PC-9 (cell line): Measurements from ENCODE around the gene ATXN7. TPM values are rescaled to one million over a fixed set of nuclear protein-coding genes. Genes with fewer than 3 reads are reported as not detected.

ENCODE experiments used
- BruUV-seq: library from RNA; stranded (reverse); fragments of 400-500 nt; replicated peaks from 2 replicates; lab custom pipeline; 2021; lab: Mats Ljungman, UMichigan
- CTCF ChIA-PET: fragments of 300-600 bp; sonication (Branson Sonifier 250); formaldehyde crosslinking; loops from one replicate; lab custom pipeline; 2022; ENCODE audit warnings: antibody characterized with exemption; lab: Charles Lee
- POLR2A ChIA-PET: fragments of 300-600 bp; sonication (Branson Sonifier 250); formaldehyde crosslinking; loops from one replicate; lab custom pipeline; 2022; ENCODE audit warnings: antibody characterized with exemption; ENCODE audit not compliant: unreplicated experiment; lab: Charles Lee
- DNase-seq, 2 experiments: peaks; one replicate each; pipeline versions ENCODE4 v3.0.0 to v3.0.0-alpha.2; 2015 to 2022; ENCODE audit warnings: mixed read lengths in 1 of 2
- H2AFZ ChIP-seq: fragments of 200-600 bp; sonication (generic); 2 replicates; pipeline ENCODE4 v1.8.1; 2017; ENCODE audit warnings: antibody characterized with exemption
- H3F3A ChIP-seq: fragments of 200-600 bp; sonication (generic); 2 replicates; pipeline ENCODE4 v1.8.1; 2017; ENCODE audit warnings: antibody characterized with exemption, mild to moderate bottlenecking, low read depth; ENCODE audit not compliant: insufficient read depth
- H3K27ac ChIP-seq: fragments of 200-600 bp; sonication (generic); 2 replicates; pipeline ENCODE4 v1.6.1; 2016; ENCODE audit warnings: mixed run types
- H3K27me3 ChIP-seq: fragments of 200-600 bp; sonication (generic); 2 replicates; pipeline ENCODE4 v1.6.1; 2016; ENCODE audit warnings: low read depth, mixed run types; ENCODE audit not compliant: insufficient read depth
- H3K36me3 ChIP-seq: fragments of 200-600 bp; sonication (generic); 2 replicates; pipeline ENCODE4 v1.6.1; 2016; ENCODE audit warnings: low read depth, mixed run types
- H3K4me1 ChIP-seq: fragments of 200-600 bp; sonication (generic); replicated peaks from 2 replicates; pipeline ENCODE4 v1.6.1; 2016; ENCODE audit warnings: mixed run types; ENCODE audit not compliant: insufficient read depth
- H3K4me2 ChIP-seq: fragments of 200-600 bp; sonication (generic); 2 replicates; pipeline ENCODE4 v1.6.1; 2017; ENCODE audit warnings: mixed run types
- H3K4me3 ChIP-seq: fragments of 200-600 bp; sonication (generic); 2 replicates; pipeline ENCODE4 v1.6.1; 2016; ENCODE audit warnings: mixed run types
- H3K79me2 ChIP-seq: fragments of 200-600 bp; sonication (generic); 2 replicates; pipeline ENCODE4 v1.6.1; 2017; ENCODE audit warnings: low read depth, mixed run types
- H3K9me2 ChIP-seq: fragments of 200-600 bp; sonication (generic); 2 replicates; pipeline ENCODE4 v1.8.1; 2017; ENCODE audit warnings: mild to moderate bottlenecking; ENCODE audit not compliant: insufficient read depth
- H3K9me3 ChIP-seq: fragments of 200-600 bp; sonication (generic); 2 replicates; pipeline ENCODE4 v1.8.1; 2016; ENCODE audit warnings: low read depth; ENCODE audit not compliant: insufficient read depth
- H4K20me1 ChIP-seq: fragments of 200-600 bp; sonication (generic); 2 replicates; pipeline ENCODE4 v1.8.1; 2017; ENCODE audit not compliant: insufficient read depth
- EZH2 ChIP-seq: fragments of 200-600 bp; sonication (generic); IDR thresholded peaks from 2 replicates; pipeline ENCODE4 v1.8.0; 2017; ENCODE audit warnings: antibody characterized with exemption, low read depth
- intact Hi-C: fragments of 100-400 bp; cut with micrococcal nuclease; formaldehyde crosslinking; loops from one replicate; pipeline ENCODE4 v1.10.0; 2022; ENCODE audit not compliant: unreplicated experiment
- total RNA-seq: library from RNA; stranded (reverse); gene quantifications from 2 replicates; pipeline ENCODE4 v1.2.3, GENCODE V29; 2021
- TF ChIP-seq, protein P1 (sequence below): fragments of 200-600 bp; sonication (generic); conservative IDR thresholded peaks from 2 replicates; pipeline ENCODE4 v1.6.1; 2017; ENCODE audit warnings: mixed run types, antibody characterized with exemption, mild to moderate bottlenecking, moderate library complexity

Gene ATXN7
- total RNA-seq, 1 experiment from 2014 or later = 27.7 TPM

DNA sequence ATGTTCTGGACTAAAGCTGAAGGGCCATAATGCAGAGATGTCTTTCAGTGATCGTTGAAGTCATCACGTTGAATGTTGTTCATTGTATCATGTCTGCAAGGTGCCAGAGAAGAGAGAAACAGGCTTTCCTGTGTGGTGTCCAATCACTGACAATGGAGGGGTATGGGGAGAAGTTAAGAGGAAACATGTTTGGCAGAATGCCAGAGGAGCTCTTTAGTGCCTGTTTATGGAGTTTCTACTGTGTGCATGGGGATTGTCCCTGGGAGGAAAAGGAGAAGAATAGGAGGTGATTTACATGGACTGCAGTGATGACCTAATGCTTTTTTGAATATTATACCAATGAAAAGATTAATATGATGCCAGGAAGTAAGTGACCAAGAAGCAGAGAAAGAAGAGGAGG lies 36.8 kb downstream of the ATXN7 start:
- Histone ChIP-seq H3F3A (no peaks in the 10 kb centered on the region), H3K4me2 (no peak overlapping the region), H3K27ac (no peak overlapping the region), H3K9me3 (no peaks in the 10 kb centered on the region), H3K36me3 (no peaks in the 10 kb centered on the region), H2AFZ (no peak overlapping the region), H3K79me2 (no peaks in the 10 kb centered on the region), H3K4me3 (no peak overlapping the region), H3K4me1 (no peaks in the 10 kb centered on the region), H3K27me3 (no peaks in the 10 kb centered on the region), H3K9me2 (no peaks in the 10 kb centered on the region), H4K20me1 (no peaks in the 10 kb centered on the region)
- BruUV-seq = no TSS peak
- intact Hi-C loops = no loop called here
- DNase-seq = no peak
- no peak for TF ChIP-seq EZH2
- TF ChIP-seq, protein P1, sequence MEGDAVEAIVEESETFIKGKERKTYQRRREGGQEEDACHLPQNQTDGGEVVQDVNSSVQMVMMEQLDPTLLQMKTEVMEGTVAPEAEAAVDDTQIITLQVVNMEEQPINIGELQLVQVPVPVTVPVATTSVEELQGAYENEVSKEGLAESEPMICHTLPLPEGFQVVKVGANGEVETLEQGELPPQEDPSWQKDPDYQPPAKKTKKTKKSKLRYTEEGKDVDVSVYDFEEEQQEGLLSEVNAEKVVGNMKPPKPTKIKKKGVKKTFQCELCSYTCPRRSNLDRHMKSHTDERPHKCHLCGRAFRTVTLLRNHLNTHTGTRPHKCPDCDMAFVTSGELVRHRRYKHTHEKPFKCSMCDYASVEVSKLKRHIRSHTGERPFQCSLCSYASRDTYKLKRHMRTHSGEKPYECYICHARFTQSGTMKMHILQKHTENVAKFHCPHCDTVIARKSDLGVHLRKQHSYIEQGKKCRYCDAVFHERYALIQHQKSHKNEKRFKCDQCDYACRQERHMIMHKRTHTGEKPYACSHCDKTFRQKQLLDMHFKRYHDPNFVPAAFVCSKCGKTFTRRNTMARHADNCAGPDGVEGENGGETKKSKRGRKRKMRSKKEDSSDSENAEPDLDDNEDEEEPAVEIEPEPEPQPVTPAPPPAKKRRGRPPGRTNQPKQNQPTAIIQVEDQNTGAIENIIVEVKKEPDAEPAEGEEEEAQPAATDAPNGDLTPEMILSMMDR = no peak
- ChIA-PET POLR2A (no interaction called here), CTCF (no interaction called here)

DNA sequence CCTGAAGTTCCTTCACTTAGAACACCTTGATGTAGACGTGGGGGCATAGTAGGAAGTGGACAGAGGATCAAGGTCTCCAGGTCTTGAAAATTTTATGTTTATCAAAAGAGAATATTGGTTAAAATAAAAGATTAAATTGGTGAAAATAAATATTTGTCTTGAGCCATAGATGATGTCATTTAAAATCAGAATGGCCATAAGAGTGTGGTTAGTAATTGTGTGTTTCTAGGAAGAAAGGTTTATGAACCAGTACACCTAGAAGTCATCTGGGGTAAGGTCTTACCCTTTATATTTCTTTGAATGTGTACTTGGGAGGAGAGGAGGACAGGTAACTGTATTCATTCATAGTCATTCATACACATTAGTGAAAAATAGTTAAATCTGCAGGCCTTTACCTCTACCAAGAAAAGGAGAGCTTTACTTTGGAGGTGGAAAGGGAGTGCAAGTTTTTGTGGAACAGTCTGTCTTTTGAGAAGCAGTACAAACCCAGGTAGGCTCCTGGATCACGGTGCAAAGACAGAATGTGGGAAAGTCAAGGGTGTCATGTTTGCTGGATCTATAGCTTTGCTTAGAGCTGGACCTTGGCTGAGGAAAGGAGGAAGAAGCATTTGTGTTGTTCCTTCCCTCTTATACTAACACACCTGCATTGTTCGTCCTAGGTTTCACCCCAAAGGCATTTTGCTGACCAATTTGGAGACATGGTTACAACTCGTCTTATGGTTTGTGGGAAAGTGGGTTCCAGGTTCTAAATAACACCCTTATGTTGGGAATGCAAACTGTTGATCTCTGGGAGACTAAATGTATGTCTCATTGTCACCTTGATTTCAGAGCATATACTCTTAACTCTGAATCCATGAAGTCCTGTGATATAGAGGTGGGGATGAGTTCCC lies 42.3 kb downstream of the ATXN7 start:
- Histone ChIP-seq H3K4me2 (no peak overlapping the region), H2AFZ (no peak overlapping the region), H3K4me1 (peaks cover 6% of the 10 kb centered on the region), H3K27me3 (no peaks in the 10 kb centered on the region), H3K79me2 (no peaks in the 10 kb centered on the region), H4K20me1 (no peaks in the 10 kb centered on the region), H3K36me3 (no peaks in the 10 kb centered on the region), H3F3A (no peaks in the 10 kb centered on the region), H3K9me2 (no peaks in the 10 kb centered on the region), H3K9me3 (no peaks in the 10 kb centered on the region), H3K4me3 (no peak overlapping the region), H3K27ac (no peak overlapping the region)
- no peak for DNase-seq
- intact Hi-C loops = no loop called here
- no peak for TF ChIP-seq EZH2
- TF ChIP-seq, protein P1 = no peak
- CTCF ChIA-PET = no interaction called here
- BruUV-seq = no TSS peak
- POLR2A ChIA-PET = no interaction called here

DNA sequence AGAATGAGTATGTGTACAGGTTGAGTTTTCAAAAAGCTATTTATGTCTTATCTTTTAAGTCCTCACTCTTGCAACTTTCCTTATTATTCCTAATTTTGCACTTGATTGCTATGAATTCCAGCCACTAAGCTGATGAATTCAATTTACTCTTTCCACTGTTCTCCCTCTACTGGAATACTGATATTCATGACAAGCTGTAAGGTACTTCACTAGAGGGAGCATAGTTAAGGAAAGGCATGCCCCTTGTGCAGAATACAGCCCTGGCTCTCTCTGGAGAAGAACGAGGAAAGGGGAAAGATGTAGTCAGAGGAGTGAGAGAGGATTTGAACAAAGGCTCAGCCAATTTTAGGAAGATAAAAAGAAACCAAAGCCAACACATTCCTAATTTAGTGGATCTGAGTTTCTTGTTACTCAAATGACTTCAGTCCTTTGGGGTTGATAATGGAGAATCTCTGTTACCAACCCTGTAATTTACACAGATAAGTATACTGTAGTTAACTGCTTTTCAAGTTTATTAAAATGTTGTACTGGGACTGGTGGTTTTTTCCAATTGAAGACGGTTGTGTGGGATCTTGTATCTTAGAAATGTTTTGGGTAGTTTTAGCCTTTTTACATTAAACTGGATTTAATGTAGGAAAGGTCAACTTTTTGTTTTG lies 44.5 kb downstream of the ATXN7 start:
- Histone ChIP-seq H3K4me2 (no peak overlapping the region), H3K9me3 (no peaks in the 10 kb centered on the region), H3K9me2 (no peaks in the 10 kb centered on the region), H3F3A (no peaks in the 10 kb centered on the region), H3K4me3 (no peak overlapping the region), H3K36me3 (no peaks in the 10 kb centered on the region), H3K27me3 (no peaks in the 10 kb centered on the region), H2AFZ (no peak overlapping the region), H3K4me1 (peaks cover 10% of the 10 kb centered on the region), H4K20me1 (no peaks in the 10 kb centered on the region), H3K79me2 (peaks cover 2% of the 10 kb centered on the region; the same call in 1 of the 2 replicates), H3K27ac (no peak overlapping the region)
- TF ChIP-seq, protein P1 = no peak
- no peak for TF ChIP-seq EZH2
- no TSS peak for BruUV-seq
- DNase-seq = no peak
- ChIA-PET POLR2A (interaction anchor here (0.6 kb wide), 1 partner anchor 1884 kb away, joined by 3 read pairs; no protein-coding TSS in a partner anchor), CTCF (no interaction called here)
- intact Hi-C loops = no loop called here
